Transverse colon (tissue), 4 donors: ENCODE data around the gene FCRL4. TPM values are rescaled to one million over a fixed set of nuclear protein-coding genes. Genes with fewer than 3 reads are reported as not detected.

Experiments
- DNase-seq: peaks from one replicate; pipeline ENCODE4 v3.0.0-alpha.2; 2019
- H3K27ac ChIP-seq, 4 donors: fragments of 200-600 bp; sonication (generic); 2 replicates each; pipeline ENCODE4 v1.5.1; 2016 to 2018; ENCODE audit warnings: inconsistent platforms in 4 of 4
- H3K27me3 ChIP-seq: fragments of 200-600 bp; sonication (generic); 2 replicates; pipeline ENCODE4 v1.5.1; 2017; ENCODE audit warnings: inconsistent platforms
- H3K36me3 ChIP-seq, 4 donors: fragments of 200-600 bp; sonication (generic); 2 replicates each; pipeline ENCODE4 v1.5.1; 2017 to 2019; ENCODE audit warnings: inconsistent platforms in 4 of 4
- H3K4me1 ChIP-seq, 4 donors: fragments of 200-600 bp; sonication (generic); 2 replicates each; pipeline ENCODE4 v1.5.1; 2017 to 2020; ENCODE audit warnings: inconsistent platforms in 4 of 4
- H3K4me3 ChIP-seq, 4 donors: fragments of 200-600 bp; sonication (generic); 1 replicate in 1 of 4; 2 replicates in 3 of 4; pipeline versions ENCODE4 v1.5.1 to v1.6.1; 2017 to 2019; ENCODE audit warnings: inconsistent platforms in 4 of 4
- H3K9me3 ChIP-seq, 2 donors: fragments of 200-600 bp; sonication (generic); 2 replicates each; pipeline ENCODE4 v1.5.1; 2017 to 2019; ENCODE audit warnings: inconsistent platforms in 2 of 2
- CTCF ChIP-seq, 5 experiments: fragments of 200-600 bp in 3 of 5; fragments of 450-650 bp in 2 of 5; sonication (generic) in 3 of 5; IDR thresholded peaks; 1 replicate in 2 of 5; 2 replicates in 3 of 5; pipeline ENCODE4 v1.5.1; 2016 to 2017; ENCODE audit warnings: antibody characterized with exemption in 5 of 5, inconsistent platforms in 3 of 5, mild to moderate bottlenecking in 2 of 5, moderate library complexity in 1 of 5
- EP300 ChIP-seq: sonication (generic); formaldehyde crosslinking; IDR thresholded peaks from one replicate; pipeline ENCODE4 v1.6.1; 2017; ENCODE audit warnings: antibody characterized with exemption, low read depth
- POLR2A ChIP-seq: fragments of 450-650 bp; IDR thresholded peaks from one replicate; pipeline ENCODE4 v1.6.1; 2016; ENCODE audit warnings: antibody characterized with exemption, mild to moderate bottlenecking, moderate library complexity
- POLR2AphosphoS5 ChIP-seq, 3 donors: sonication (generic); formaldehyde crosslinking; IDR thresholded peaks; one replicate each; pipeline ENCODE4 v1.6.1; 2016; ENCODE audit warnings: antibody characterized with exemption in 3 of 3
- WGBS, 2 donors: methylation state at CpG; one replicate each; pipeline ENCODE4 v1.1.5; 2018; ENCODE audit warnings: low coverage in 1 of 2; 5-methylcytosine and 5-hydroxymethylcytosine counted together
- in situ Hi-C, 4 donors: fragments of 200-750 bp; cut with MboI; loops; one replicate each; pipeline versions ENCODE4 v1.15.0 to v1.15.1; 2017; ENCODE audit warnings: low sequenced_read_pairs in 3 of 4, low pct_ligation_motif_present in 1 of 4, low pct_unique_long_range_greater_than_20kb in 1 of 4
- intact Hi-C: fragments of 100-400 bp; cut with DNase I; formaldehyde crosslinking; loops from one replicate; pipeline ENCODE4 v1.15.1; 2023; ENCODE audit warnings: low total_unique reads
- total RNA-seq, 4 donors: library from RNA; depleted of rRNA; stranded (reverse); fragments of >200 nt; gene quantifications; one replicate each; pipeline ENCODE4 v1.1.0, GENCODE V29; 2016

The FCRL4 gene
- total RNA-seq, 4 donors from 2014 or later: not detected

- Histone ChIP-seq H3K27ac (no peak overlapping the region), H3K9me3 (no peaks in the 10 kb centered on the region), H3K4me3 (no peak overlapping the region), H3K36me3 (no peaks in the 10 kb centered on the region), H3K4me1 (no peaks in the 10 kb centered on the region), H3K27me3 (no peaks in the 10 kb centered on the region)
- no peak for DNase-seq
- TF ChIP-seq CTCF (IDR thresholded peaks at IDR 0.05) (no peak), POLR2AphosphoS5 (IDR thresholded peaks at IDR 0.05) (no peak)
- in situ Hi-C loops: no loop called here
- 69 to 89% methylated on average over 2 of the region's 2 CpGs for WGBS, 2 donors
- intact Hi-C loops: no loop called here
These were observed 22.1 kb downstream of the FCRL4 start for GRCh38 chr1:157575744-157576143.

DNA sequence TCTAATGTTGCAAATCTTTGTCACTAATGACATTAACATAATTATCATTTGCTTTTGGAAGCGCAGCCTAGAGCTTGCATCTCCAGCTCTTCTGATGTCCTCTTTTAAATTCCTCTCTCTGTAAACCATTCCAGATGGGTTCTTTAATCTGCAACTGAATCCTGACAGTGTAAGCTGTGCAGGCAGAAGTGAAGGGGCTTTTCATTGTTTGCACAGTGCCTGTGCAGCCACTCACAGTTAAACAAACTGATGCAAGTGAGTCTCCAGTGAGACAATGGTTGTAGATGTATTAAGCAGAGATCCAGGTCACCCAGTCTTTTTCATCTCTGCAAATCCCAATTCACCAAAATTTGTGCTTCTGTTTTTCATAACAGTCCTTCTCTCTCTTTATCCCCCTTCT, 23.0 kb downstream of the FCRL4 start:
- DNase-seq: no peak
- H3K4me1 ChIP-seq: no peaks in the 10 kb centered on the region
- H3K9me3 ChIP-seq: no peaks in the 10 kb centered on the region
- in situ Hi-C loops (no loop called here), intact Hi-C loops (no loop called here)
- TF ChIP-seq POLR2AphosphoS5 (IDR thresholded peaks at IDR 0.05) (no peak), EP300 (no peak), CTCF (IDR thresholded peaks at IDR 0.05) (no peak), POLR2A (no peak)
- H3K27me3 ChIP-seq: no peaks in the 10 kb centered on the region
- no peak overlapping the region for H3K4me3 ChIP-seq
- H3K36me3 ChIP-seq: no peaks in the 10 kb centered on the region
- WGBS, 2 donors: 58 to 68% methylated on average over 1 of the region's 1 CpG
- H3K27ac ChIP-seq: no peak overlapping the region

DNA sequence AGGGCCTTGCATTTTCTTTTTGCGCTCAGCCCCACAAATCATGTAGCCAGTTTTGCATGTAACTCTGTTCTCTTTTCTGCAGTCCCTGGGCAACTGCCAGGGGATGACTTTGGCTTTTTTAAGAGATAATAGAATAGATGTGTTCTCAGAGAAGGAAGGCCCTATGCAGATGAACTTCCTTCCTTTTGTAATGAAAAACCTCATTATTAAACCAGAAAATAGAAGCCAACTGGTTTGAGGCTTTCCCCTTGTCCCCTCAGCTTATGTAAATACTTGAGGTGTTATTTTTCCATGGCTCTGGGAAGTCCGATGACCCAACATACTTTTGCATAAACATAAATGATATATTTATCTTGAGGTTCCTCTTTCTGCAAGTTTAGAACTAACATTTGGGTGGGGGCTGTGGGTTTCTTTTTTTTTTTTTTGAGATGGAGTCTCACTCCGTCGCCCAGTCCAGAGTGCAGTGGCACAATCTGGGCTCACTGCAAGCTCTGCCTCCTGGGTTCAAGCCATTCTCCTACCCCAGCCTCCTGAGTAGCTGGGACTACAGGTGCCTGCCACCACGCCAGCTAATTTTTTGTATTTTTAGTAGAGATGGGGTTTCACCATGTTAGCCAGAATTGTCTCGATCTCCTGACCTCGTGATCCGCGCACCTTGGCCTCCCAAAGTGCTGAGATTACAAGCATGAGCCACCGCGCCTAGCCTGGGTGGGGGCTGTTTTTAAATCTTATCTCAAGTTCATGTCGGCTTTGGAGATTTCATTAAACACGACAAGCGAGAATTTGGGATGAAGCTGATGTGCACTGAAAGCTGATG, 31.2 kb downstream of the FCRL4 start:
- in situ Hi-C loops: no loop called here
- WGBS, 2 donors: 78 to 87% methylated on average over 11 to 14 of the region's 14 CpGs
- no peaks in the 10 kb centered on the region for H3K27me3 ChIP-seq
- no peak overlapping the region for H3K4me3 ChIP-seq
- H3K27ac ChIP-seq: no peak overlapping the region
- H3K9me3 ChIP-seq: no peaks in the 10 kb centered on the region
- H3K36me3 ChIP-seq: no peaks in the 10 kb centered on the region
- TF ChIP-seq CTCF (IDR thresholded peaks at IDR 0.05) (no peak), POLR2AphosphoS5 (IDR thresholded peaks at IDR 0.05) (no peak), POLR2A (no peak), EP300 (no peak)
- H3K4me1 ChIP-seq: no peaks in the 10 kb centered on the region
- intact Hi-C loops: no loop called here
- no peak for DNase-seq

- Histone ChIP-seq H3K4me3 (no peak overlapping the region), H3K27ac (no peak overlapping the region), H3K27me3 (no peaks in the 10 kb centered on the region), H3K36me3 (no peaks in the 10 kb centered on the region), H3K4me1 (no peaks in the 10 kb centered on the region), H3K9me3 (no peaks in the 10 kb centered on the region)
- TF ChIP-seq POLR2A (no peak), EP300 (no peak), CTCF (IDR thresholded peaks at IDR 0.05) (no peak), POLR2AphosphoS5 (IDR thresholded peaks at IDR 0.05) (no peak)
- no peak for DNase-seq
- WGBS, 2 donors: 46 to 57% methylated on average over 2 of the region's 2 CpGs
- in situ Hi-C loops (no loop called here), intact Hi-C loops (no loop called here)
These were observed 35.4 kb downstream of the FCRL4 start for GRCh38 chr1:157562515-157562914.
